ENCODE results near the gene GPX7.

GRCh38 chr1:52576074-52576473, 26.1 kb upstream of the GPX7 start:
- TF ChIP-seq CTCF (IDR thresholded peaks at IDR 0.05) (no peak), POLR2AphosphoS5 (IDR thresholded peaks at IDR 0.05) (no peak), POLR2A (IDR thresholded peaks at IDR 0.05) (no peak), EP300 (IDR thresholded peaks at IDR 0.05) (no peak)

Data from sigmoid colon (tissue), 4 donors.